GM19463 (cell line): ENCODE measurements around the gene BICC1.

Source experiments
- ATAC-seq: cut with Tn5 transposase; IDR thresholded peaks from one replicate; pipeline ENCODE4 v1.9.1; 2021; ENCODE audit warnings: mild to moderate bottlenecking, moderate library complexity; ENCODE audit not compliant: unreplicated experiment

BICC1 gene

GRCh38 chr10:58514111-58514770, 1.6 kb downstream of the BICC1 start:
- ATAC-seq: no peak

- no peak for ATAC-seq
Observed at GRCh38 chr10:58515291-58515941, 2.7 kb downstream of the BICC1 start.

GRCh38 chr10:58516119-58516518, 3.4 kb downstream of the BICC1 start:
- ATAC-seq: no peak

- no peak for ATAC-seq
Observed at GRCh38 chr10:58516671-58517070, 4.0 kb downstream of the BICC1 start.

- no peak for ATAC-seq
Observed at GRCh38 chr10:58517081-58517480, 4.4 kb downstream of the BICC1 start.

GRCh38 chr10:58517491-58518355, 5.1 kb downstream of the BICC1 start:
- peak; percentile 42 for ATAC-seq

GRCh38 chr10:58518775-58519174, 6.1 kb downstream of the BICC1 start:
- ATAC-seq: no peak

- no peak for ATAC-seq
Observed at GRCh38 chr10:58529077-58529728, 16.5 kb downstream of the BICC1 start.

GRCh38 chr10:58531084-58531695, 18.5 kb downstream of the BICC1 start:
- peak; percentile 96 for ATAC-seq

GRCh38 chr10:58535311-58535710, 22.6 kb downstream of the BICC1 start:
- ATAC-seq: no peak

- no peak for ATAC-seq
Observed at GRCh38 chr10:58543141-58543540, 30.5 kb downstream of the BICC1 start.

GRCh38 chr10:58544135-58544534, 31.5 kb downstream of the BICC1 start:
- ATAC-seq: no peak

GRCh38 chr10:58545427-58545826, 32.8 kb downstream of the BICC1 start:
- no peak for ATAC-seq

- no peak for ATAC-seq
Observed at GRCh38 chr10:58546137-58546536, 33.5 kb downstream of the BICC1 start.

GRCh38 chr10:58546722-58547445, 34.2 kb downstream of the BICC1 start:
- ATAC-seq: no peak

- no peak for ATAC-seq
Observed at GRCh38 chr10:58547963-58548362, 35.3 kb downstream of the BICC1 start.

GRCh38 chr10:58554316-58554715, 41.6 kb downstream of the BICC1 start:
- no peak for ATAC-seq

GRCh38 chr10:58555170-58555929, 42.7 kb downstream of the BICC1 start:
- ATAC-seq: no peak

- no peak for ATAC-seq
Observed at GRCh38 chr10:58555930-58556311, 43.2 kb downstream of the BICC1 start.
